IMR-90 (cell line): ENCODE results near the gene GRAMD2B. TPM values are rescaled to one million over a fixed set of nuclear protein-coding genes. Genes with fewer than 3 reads are reported as not detected.

ENCODE experiments used
- ATAC-seq: fragments of 200-7000 bp; cut with Tn5 transposase; 2 replicates; pipeline ENCODE4 v1.9.1; 2020; ENCODE audit warnings: low read depth, mild to moderate bottlenecking, moderate library complexity
- BruUV-seq: library from RNA; stranded (reverse); fragments of 400-500 nt; replicated peaks from 2 replicates; lab custom pipeline; 2021; lab: Mats Ljungman, UMichigan
- CTCF ChIA-PET: fragments of 300-600 bp; formaldehyde crosslinking; extraction: SDS; loops from one replicate; lab custom pipeline; 2021; ENCODE audit warnings: antibody characterized with exemption; lab: Yijun Ruan, JAX
- POLR2A ChIA-PET: fragments of 300-600 bp; sonication (Branson Sonifier 250); formaldehyde crosslinking; loops from one replicate; lab custom pipeline; 2022; ENCODE audit warnings: antibody characterized with exemption; ENCODE audit not compliant: unreplicated experiment; lab: Charles Lee
- DNase-seq: peaks from one replicate; pipeline ENCODE4 v3.0.0; 2013
- H2AFZ ChIP-seq: replicated peaks from 2 replicates; pipeline ENCODE3; 2013; ENCODE audit warnings: low read length, mild to moderate bottlenecking; ENCODE audit not compliant: poor library complexity
- H2AK5ac ChIP-seq: 2 replicates; pipeline ENCODE4 v1.6.1; 2013; ENCODE audit warnings: low read depth, low read length, inconsistent platforms
- H2AK9ac ChIP-seq: replicated peaks from 2 replicates; pipeline ENCODE3; 2013; ENCODE audit warnings: mild to moderate bottlenecking, low read depth, low read length, moderate library complexity; ENCODE audit not compliant: poor library complexity
- H2BK120ac ChIP-seq: 2 replicates; pipeline ENCODE4 v1.6.1; 2013; ENCODE audit warnings: low read depth, low read length, inconsistent platforms
- H2BK15ac ChIP-seq: 3 replicates; pipeline ENCODE4 v1.6.1; 2013; ENCODE audit warnings: low read depth, low read length, inconsistent platforms
- H2BK20ac ChIP-seq: 2 replicates; pipeline ENCODE4 v1.6.1; 2013; ENCODE audit warnings: low read depth, mild to moderate bottlenecking, inconsistent platforms, low read length, moderate library complexity
- H2BK5ac ChIP-seq: 2 replicates; pipeline ENCODE4 v1.6.1; 2013; ENCODE audit warnings: mild to moderate bottlenecking, low read depth, low read length, inconsistent platforms; ENCODE audit not compliant: poor library complexity, severe bottlenecking
- H3K14ac ChIP-seq: replicated peaks from 2 replicates; pipeline ENCODE4 v1.6.1; 2013; ENCODE audit warnings: low read depth, low read length, inconsistent platforms
- H3K18ac ChIP-seq: 2 replicates; pipeline ENCODE4 v1.6.1; 2013; ENCODE audit warnings: low read depth, low read length, control low read depth
- H3K23ac ChIP-seq: 2 replicates; pipeline ENCODE4 v1.6.1; 2013; ENCODE audit warnings: low read depth, low read length, inconsistent platforms
- H3K27ac ChIP-seq: 2 replicates; pipeline ENCODE4 v1.5.1; 2013; ENCODE audit warnings: mild to moderate bottlenecking, control low read depth, low read length; ENCODE audit not compliant: insufficient read depth
- H3K27me3 ChIP-seq: 2 replicates; pipeline ENCODE4 v1.6.1; 2013; ENCODE audit warnings: low read length; ENCODE audit not compliant: control insufficient read depth, insufficient read depth
- H3K36me3 ChIP-seq: 2 replicates; pipeline ENCODE4 v1.6.1; 2013; ENCODE audit warnings: low read length, mixed read lengths; ENCODE audit not compliant: control insufficient read depth, insufficient read depth
- H3K4ac ChIP-seq: 2 replicates; pipeline ENCODE4 v1.6.1; 2013; ENCODE audit warnings: low read depth, low read length, inconsistent platforms
- H3K4me1 ChIP-seq: 2 replicates; pipeline ENCODE4 v1.6.1; 2013; ENCODE audit warnings: low read length, mixed read lengths; ENCODE audit not compliant: control insufficient read depth, insufficient read depth
- H3K4me2 ChIP-seq: 2 replicates; pipeline ENCODE4 v1.6.1; 2013; ENCODE audit warnings: low read depth, mild to moderate bottlenecking, control low read depth, low read length, moderate library complexity
- H3K4me3 ChIP-seq: 2 replicates; pipeline ENCODE4 v1.5.1; 2013; ENCODE audit warnings: low read depth, mild to moderate bottlenecking, control low read depth, low read length, moderate library complexity; ENCODE audit not compliant: insufficient read depth
- H3K56ac ChIP-seq: 2 replicates; pipeline ENCODE4 v1.6.1; 2013; ENCODE audit warnings: low read length, inconsistent platforms; ENCODE audit not compliant: insufficient read depth; ENCODE audit errors: extremely low read depth
- H3K79me1 ChIP-seq, 2 experiments: 2 replicates each; pipeline ENCODE4 v1.6.1; 2013; ENCODE audit warnings: low read length in 2 of 2, inconsistent platforms in 1 of 2, low read depth in 1 of 2
- H3K9ac ChIP-seq: 2 replicates; pipeline ENCODE4 v1.6.1; 2013; ENCODE audit warnings: low read depth, low read length, control low read depth
- H3K9me1 ChIP-seq: 2 replicates; pipeline ENCODE4 v1.6.1; 2013; ENCODE audit warnings: low read length, inconsistent platforms; ENCODE audit not compliant: insufficient read depth
- H3K9me3 ChIP-seq: 2 replicates; pipeline ENCODE4 v1.6.1; 2013; ENCODE audit warnings: low read length; ENCODE audit not compliant: control insufficient read depth, insufficient read depth
- H4K20me1 ChIP-seq: 2 replicates; pipeline ENCODE4 v1.6.1; 2013; ENCODE audit warnings: low read length, inconsistent platforms; ENCODE audit not compliant: insufficient read depth
- H4K5ac ChIP-seq: 2 replicates; pipeline ENCODE4 v1.6.1; 2013; ENCODE audit warnings: mild to moderate bottlenecking, low read depth, low read length, control low read depth
- H4K8ac ChIP-seq, 2 experiments: 2 replicates each; pipeline ENCODE4 v1.6.1; 2013; ENCODE audit warnings: low read depth in 2 of 2, low read length in 2 of 2, control low read depth in 1 of 2, inconsistent platforms in 1 of 2
- H4K91ac ChIP-seq: 2 replicates; pipeline ENCODE4 v1.6.1; 2013; ENCODE audit warnings: low read depth, low read length, inconsistent platforms; ENCODE audit not compliant: insufficient read depth
- BHLHE40 ChIP-seq: fragments of 150-350 bp; IDR thresholded peaks from 2 replicates; pipeline ENCODE4 v1.6.1; 2016; ENCODE audit warnings: mild to moderate bottlenecking, low read depth, low read length
- CEBPB ChIP-seq: IDR thresholded peaks from 2 replicates; pipeline ENCODE4 v1.6.1; 2012; ENCODE audit warnings: low read depth, low read length, improper control_type of control experiment
- CHD1 ChIP-seq: IDR thresholded peaks from 2 replicates; pipeline ENCODE4 v1.6.1; 2012; ENCODE audit warnings: low read depth, low read length, improper control_type of control experiment
- CTCF ChIP-seq: conservative IDR thresholded peaks from 2 replicates; pipeline ENCODE4 v1.5.1; 2012; ENCODE audit warnings: mild to moderate bottlenecking, low read depth, low read length, improper control_type of control experiment
- ELK1 ChIP-seq: fragments of 150-350 bp; IDR thresholded peaks from 2 replicates; pipeline ENCODE4 v1.6.1; 2016; ENCODE audit warnings: low read depth, mild to moderate bottlenecking, low read length, moderate library complexity, borderline replicate concordance
- FOS ChIP-seq: fragments of 150-350 bp; IDR thresholded peaks from 2 replicates; pipeline ENCODE4 v1.6.1; 2016; ENCODE audit warnings: low read depth, low read length
- MAFK ChIP-seq: IDR thresholded peaks from 2 replicates; pipeline ENCODE4 v1.6.1; 2012; ENCODE audit warnings: low read depth, low read length, improper control_type of control experiment
- MAZ ChIP-seq: IDR thresholded peaks from 2 replicates; pipeline ENCODE4 v1.6.1; 2012; ENCODE audit warnings: low read depth, mild to moderate bottlenecking, low read length, improper control_type of control experiment, moderate library complexity, borderline replicate concordance
- MXI1 ChIP-seq: IDR thresholded peaks from 2 replicates; pipeline ENCODE4 v1.6.1; 2012; ENCODE audit warnings: low read depth, mild to moderate bottlenecking, low read length, moderate library complexity, borderline replicate concordance
- NFE2L2 ChIP-seq: fragments of 150-350 bp; IDR thresholded peaks from 2 replicates; pipeline ENCODE4 v1.6.1; 2016; ENCODE audit warnings: low read depth, mild to moderate bottlenecking, low read length
- POLR2A ChIP-seq: IDR thresholded peaks from 2 replicates; pipeline ENCODE4 v1.6.1; 2012; ENCODE audit warnings: mild to moderate bottlenecking, low read depth, low read length
- RAD21 ChIP-seq: IDR thresholded peaks from 2 replicates; pipeline ENCODE4 v1.6.1; 2012; ENCODE audit warnings: low read length, improper control_type of control experiment
- RCOR1 ChIP-seq: IDR thresholded peaks from 2 replicates; pipeline ENCODE4 v1.6.1; 2012; ENCODE audit warnings: mild to moderate bottlenecking, low read length, improper control_type of control experiment; ENCODE audit not compliant: insufficient replicate concordance
- RFX5 ChIP-seq: IDR thresholded peaks from 2 replicates; pipeline ENCODE4 v1.8.0; 2012; ENCODE audit warnings: low read depth, mild to moderate bottlenecking, low read length, moderate library complexity
- SMC3 ChIP-seq: fragments of 150-350 bp; IDR thresholded peaks from 2 replicates; pipeline ENCODE4 v1.6.1; 2016; ENCODE audit warnings: low read depth, mild to moderate bottlenecking, antibody characterized with exemption, low read length, moderate library complexity
- WGBS, 2 experiments: methylation state at CpG; one replicate each; pipeline versions ENCODE4 v1.1.5 to v1.1.7; 2013; ENCODE audit warnings: missing lambda C conversion rate in 2 of 2; ENCODE audit not compliant: insufficient read length in 1 of 2; ENCODE audit errors: extremely low coverage in 2 of 2; 5-methylcytosine and 5-hydroxymethylcytosine counted together
- dilution Hi-C: fragments of 300-500 bp; cut with HindIII; formaldehyde crosslinking; loops from one replicate; pipeline ENCODE4 v1.14.3; 2018; ENCODE audit warnings: low sequenced_read_pairs; ENCODE audit not compliant: unreplicated experiment
- in situ Hi-C: fragments of 300-500 bp; cut with MboI; formaldehyde crosslinking; loops from 3 replicates; pipeline ENCODE4 v1.14.3; 2019; ENCODE audit warnings: low sequenced_read_pairs, inconsistent platforms, mixed read lengths
- intact Hi-C: fragments of 100-400 bp; cut with micrococcal nuclease; formaldehyde crosslinking; loops from 2 replicates; pipeline ENCODE4 v1.10.0; 2022
- polyA plus RNA-seq, 3 experiments: library from polyadenylated mRNA; depleted of rRNA; stranded (reverse); fragments of >200 nt; gene quantifications; 2 replicates each; pipeline ENCODE4 v1.2.3, GENCODE V29; 2012; ENCODE audit warnings: low replicate concordance in 1 of 3
- total RNA-seq: library from RNA; depleted of rRNA; stranded (reverse); fragments of >200 nt; gene quantifications from 2 replicates; pipeline ENCODE4 v1.2.3, GENCODE V29; 2012
- TF ChIP-seq, protein P1 (sequence below): fragments of 150-350 bp; IDR thresholded peaks from 2 replicates; pipeline ENCODE4 v1.6.1; 2017; ENCODE audit warnings: mild to moderate bottlenecking, antibody characterized with exemption, low read length, low read depth

Gene GRAMD2B
- total and polyA plus RNA-seq, 2 of the 4 experiments (the other 2 are of a cell fraction), result 13.9 to 20.3 TPM

GRCh38 chr5:126383776-126384175 is 39.4 kb upstream of the GRAMD2B start:
- H3K9me1 ChIP-seq, result peaks cover 10% of the 10 kb centered on the region
- no peak overlapping the region for H3K27ac ChIP-seq
- peaks cover 0 to 6% of the 10 kb centered on the region in 2 experiments; a peak in 1 of 4 replicates for H3K79me1 ChIP-seq
- no peak overlapping the region for H3K14ac ChIP-seq
- H4K5ac ChIP-seq, result no peak overlapping the region; the same call in 1 of the 2 replicates
- dilution Hi-C loops (no loop called here), in situ Hi-C loops (no loop called here), intact Hi-C loops (no loop called here)
- no peak overlapping the region for H3K23ac ChIP-seq
- peak overlapping the region; percentile 29 for H2BK5ac ChIP-seq
- H3K4me2 ChIP-seq, result peak overlapping the region; percentile 66; the same call in 1 of the 2 replicates
- ATAC-seq (no peak; the same call in 1 of the 2 replicates), DNase-seq (peak; percentile 47)
- H4K8ac ChIP-seq, result no peak overlapping the region
- CTCF ChIA-PET, result no interaction called here
- H4K20me1 ChIP-seq, result no peaks in the 10 kb centered on the region
- H3K18ac ChIP-seq, result no peak overlapping the region; the same call in 1 of the 2 replicates
- H2BK15ac ChIP-seq, result no peak overlapping the region
- no peak overlapping the region for H2BK20ac ChIP-seq
- H2BK120ac ChIP-seq, result peak overlapping the region; percentile 66; the same call in 1 of the 2 replicates
- no peak overlapping the region for H2AFZ ChIP-seq
- no peak overlapping the region for H3K9ac ChIP-seq
- WGBS, 2 experiments, result no CpG with 5 or more reads among the region's 3 CpGs
- H2AK9ac ChIP-seq, result no peak overlapping the region
- H2AK5ac ChIP-seq, result no peak overlapping the region
- H3K9me3 ChIP-seq, result no peaks in the 10 kb centered on the region
- TF ChIP-seq CTCF (no peak), BHLHE40 (no peak), POLR2A (no peak), FOS (no peak), RFX5 (no peak), CHD1 (no peak), NFE2L2 (no peak), MAZ (no peak), RCOR1 (no peak), CEBPB (no peak), ELK1 (no peak), SMC3 (no peak), RAD21 (no peak), MAFK (no peak), MXI1 (no peak)
- TF ChIP-seq, protein P1, sequence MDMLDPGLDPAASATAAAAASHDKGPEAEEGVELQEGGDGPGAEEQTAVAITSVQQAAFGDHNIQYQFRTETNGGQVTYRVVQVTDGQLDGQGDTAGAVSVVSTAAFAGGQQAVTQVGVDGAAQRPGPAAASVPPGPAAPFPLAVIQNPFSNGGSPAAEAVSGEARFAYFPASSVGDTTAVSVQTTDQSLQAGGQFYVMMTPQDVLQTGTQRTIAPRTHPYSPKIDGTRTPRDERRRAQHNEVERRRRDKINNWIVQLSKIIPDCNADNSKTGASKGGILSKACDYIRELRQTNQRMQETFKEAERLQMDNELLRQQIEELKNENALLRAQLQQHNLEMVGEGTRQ, result no peak
- H3K27me3 ChIP-seq, result no peaks in the 10 kb centered on the region
- H3K56ac ChIP-seq, result no peak overlapping the region
- peak overlapping the region; percentile 38; the same call in 1 of the 2 replicates for H3K4ac ChIP-seq
- H4K91ac ChIP-seq, result no peak overlapping the region
- no peaks in the 10 kb centered on the region for H3K36me3 ChIP-seq
- no peak overlapping the region for H3K4me3 ChIP-seq
- BruUV-seq, result no TSS peak
- H3K4me1 ChIP-seq, result peaks cover 11% of the 10 kb centered on the region
- POLR2A ChIA-PET, result no interaction called here
